Inflammatory macrophage treated with lipopolysaccharide for 4 hours (primary cell): ENCODE data around the gene PPP1R1C.
A peak's percentile ranks its signal among the peaks of the same experiment; 100 is the strongest.

Experiments
- DNase-seq: peaks from one replicate; pipeline ENCODE4 v3.0.0-alpha.2; 2020

The PPP1R1C gene

DNA sequence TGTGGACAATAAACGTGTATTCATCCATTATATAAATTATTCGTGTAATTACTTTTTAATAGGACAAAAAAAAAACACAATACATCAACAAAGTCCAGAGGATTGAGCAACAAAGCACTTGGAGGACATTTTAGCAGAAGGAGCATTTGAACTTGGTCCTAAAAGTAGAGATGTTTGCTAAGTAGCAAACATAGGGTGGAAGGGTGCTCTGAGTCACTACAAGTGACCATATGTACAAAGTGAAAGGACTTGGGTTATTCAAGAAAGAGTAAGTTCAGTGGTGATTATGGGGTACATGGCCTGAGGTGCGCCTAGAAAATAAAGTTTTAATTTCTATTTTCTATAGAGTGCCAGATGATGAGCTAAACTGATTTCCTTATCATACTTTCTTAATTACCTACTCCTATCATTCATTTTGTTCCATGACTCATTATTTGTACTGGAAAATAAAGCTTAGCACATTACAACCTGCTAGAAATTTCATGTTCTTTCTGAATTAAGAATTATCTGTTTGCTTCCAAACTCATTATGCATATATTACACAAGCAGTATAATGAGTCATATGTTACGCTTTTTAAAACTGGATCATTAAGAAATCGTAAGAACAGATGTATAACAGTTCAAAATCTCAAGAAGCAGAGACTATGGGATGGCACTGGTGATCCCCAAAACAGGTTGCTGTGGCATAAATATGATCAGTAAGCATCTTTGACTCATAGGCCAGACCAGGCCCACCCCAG, 13.1 kb upstream of the PPP1R1C start:
- no peak for DNase-seq

- no peak for DNase-seq
These were observed 12.4 kb upstream of the PPP1R1C start for GRCh38 chr2:181973171-181973783.

DNA sequence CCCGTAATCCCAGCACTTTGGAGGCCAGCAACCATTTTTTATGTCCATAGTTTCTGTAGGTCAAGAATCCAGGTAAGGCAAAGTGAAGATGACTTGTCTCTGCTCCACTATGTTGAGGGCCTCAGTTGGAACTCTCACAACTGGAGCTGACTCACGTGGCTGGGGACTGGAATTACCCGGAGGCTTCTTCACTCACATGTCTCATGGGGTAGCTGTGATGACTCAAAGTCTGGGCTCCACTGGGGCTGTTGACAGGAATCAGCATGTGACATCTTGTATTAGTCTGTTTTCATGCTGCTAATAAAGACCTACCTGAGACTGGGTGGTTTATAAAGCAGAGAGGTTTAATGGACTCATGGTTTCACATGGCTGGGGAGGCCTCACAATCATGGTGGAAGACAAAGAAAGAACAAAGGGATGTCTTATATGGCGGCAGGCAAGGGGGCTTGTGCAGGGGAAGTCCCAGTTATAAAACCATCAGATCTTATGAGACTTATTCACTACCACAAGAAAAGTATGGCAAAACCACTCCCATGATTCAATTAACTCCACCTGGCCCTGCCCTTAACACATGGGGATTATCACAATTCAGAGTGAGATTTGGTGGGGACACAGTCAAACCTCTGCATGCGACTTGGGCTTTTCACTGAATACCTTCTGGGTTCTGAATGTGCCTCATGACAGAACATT, 7.8 kb upstream of the PPP1R1C start:
- peak; percentile 51 for DNase-seq

DNA sequence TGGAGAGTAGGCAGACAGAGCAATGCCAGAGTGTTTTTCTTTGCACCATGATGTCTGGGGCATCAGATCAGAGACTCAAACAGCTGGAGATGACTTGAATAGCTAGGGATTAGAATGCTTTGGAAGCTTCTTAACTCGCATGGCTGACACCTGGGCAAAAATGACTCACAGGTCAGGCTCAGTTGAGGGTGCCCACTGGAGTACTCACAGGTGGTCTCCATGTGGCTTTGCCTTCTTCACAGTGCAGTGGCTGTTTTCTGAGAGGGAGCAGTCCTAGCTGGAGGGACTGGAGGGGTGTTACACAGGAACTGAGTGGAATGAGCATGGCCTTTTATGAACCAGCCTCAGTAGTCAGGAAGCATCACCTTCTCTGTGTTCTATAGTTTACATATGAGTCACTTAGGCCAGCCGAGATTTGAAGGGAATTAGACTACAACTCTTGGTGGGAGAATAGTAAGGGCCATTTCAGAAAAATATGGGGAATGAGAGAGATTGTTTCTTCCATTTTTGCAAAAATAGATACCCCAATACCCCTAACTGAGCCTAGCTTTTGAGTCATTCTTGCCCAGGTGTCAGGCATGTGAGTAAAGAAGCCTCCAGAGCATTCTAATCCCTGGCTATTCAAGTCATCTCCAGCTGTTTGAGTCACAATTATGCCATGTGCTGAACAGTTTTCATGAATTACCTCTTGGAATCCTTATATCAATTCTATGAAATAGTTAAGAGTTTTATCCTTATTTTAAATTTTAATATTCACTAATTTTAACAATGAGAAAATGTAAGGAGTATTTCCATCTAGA, 7.1 kb upstream of the PPP1R1C start:
- no peak for DNase-seq

GRCh38 chr2:181984060-181984459, 1.6 kb upstream of the PPP1R1C start:
- no peak for DNase-seq

GRCh38 chr2:181984814-181985631, 630 bp upstream of the PPP1R1C start:
- no peak for DNase-seq

GRCh38 chr2:181988154-181988924, 2.7 kb downstream of the PPP1R1C start:
- DNase-seq: no peak

- DNase-seq: no peak
These were observed 3.4 kb downstream of the PPP1R1C start for GRCh38 chr2:181989099-181989498.

DNA sequence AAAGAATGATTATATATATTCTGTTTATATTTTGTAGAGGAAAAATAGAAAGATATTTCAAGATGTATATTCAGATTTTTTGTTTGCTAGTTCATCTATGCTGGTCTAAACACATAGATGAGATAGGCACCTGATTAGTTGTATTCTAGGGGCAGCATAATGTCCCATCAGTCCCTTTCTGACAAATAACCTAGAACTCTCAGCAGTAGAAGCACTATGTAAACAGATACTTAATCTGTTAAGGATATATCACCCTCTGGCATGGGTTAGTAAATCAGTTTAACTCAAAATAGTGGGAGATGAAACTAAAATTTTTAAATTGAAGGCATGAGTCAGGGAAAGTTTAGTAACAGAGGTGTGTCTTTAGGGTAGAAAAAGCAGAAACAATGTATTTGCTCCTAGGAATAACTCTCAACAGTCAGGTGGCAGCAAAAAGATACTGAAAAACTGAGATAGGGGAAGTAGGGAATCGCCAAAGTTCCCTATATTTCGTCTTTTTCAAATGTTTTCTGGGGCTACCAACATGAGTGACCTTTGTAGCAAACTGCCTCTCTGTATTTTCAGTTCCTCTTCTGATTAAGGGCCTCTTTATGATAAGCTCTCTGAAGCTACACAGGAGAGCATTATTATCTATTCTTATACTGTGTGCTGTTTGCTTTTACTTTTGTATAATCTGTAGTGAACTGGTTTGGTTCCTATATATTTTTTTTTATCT, 5.7 kb downstream of the PPP1R1C start:
- peak; percentile 86 for DNase-seq

- DNase-seq: no peak
These were observed 7.1 kb downstream of the PPP1R1C start for GRCh38 chr2:181992776-181993175.

DNA sequence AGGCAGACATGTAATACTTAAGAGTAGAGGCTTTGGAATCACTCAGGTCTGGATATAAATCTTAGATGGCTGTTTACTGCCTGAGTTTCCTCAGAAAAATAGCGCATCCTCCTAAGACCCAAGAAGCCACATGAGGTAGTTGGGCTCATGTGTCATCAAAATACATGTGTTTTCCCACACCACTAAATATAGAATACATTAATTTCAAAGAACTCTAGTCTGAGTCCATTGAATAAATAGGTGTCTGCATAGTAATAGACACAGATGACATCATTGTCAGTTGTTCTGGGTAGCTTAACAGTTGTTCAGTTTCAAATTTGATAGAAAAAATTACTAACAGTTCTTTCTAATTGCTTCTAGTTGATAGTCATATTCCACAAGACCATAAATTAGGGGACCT, 9.6 kb downstream of the PPP1R1C start:
- DNase-seq: no peak

DNA sequence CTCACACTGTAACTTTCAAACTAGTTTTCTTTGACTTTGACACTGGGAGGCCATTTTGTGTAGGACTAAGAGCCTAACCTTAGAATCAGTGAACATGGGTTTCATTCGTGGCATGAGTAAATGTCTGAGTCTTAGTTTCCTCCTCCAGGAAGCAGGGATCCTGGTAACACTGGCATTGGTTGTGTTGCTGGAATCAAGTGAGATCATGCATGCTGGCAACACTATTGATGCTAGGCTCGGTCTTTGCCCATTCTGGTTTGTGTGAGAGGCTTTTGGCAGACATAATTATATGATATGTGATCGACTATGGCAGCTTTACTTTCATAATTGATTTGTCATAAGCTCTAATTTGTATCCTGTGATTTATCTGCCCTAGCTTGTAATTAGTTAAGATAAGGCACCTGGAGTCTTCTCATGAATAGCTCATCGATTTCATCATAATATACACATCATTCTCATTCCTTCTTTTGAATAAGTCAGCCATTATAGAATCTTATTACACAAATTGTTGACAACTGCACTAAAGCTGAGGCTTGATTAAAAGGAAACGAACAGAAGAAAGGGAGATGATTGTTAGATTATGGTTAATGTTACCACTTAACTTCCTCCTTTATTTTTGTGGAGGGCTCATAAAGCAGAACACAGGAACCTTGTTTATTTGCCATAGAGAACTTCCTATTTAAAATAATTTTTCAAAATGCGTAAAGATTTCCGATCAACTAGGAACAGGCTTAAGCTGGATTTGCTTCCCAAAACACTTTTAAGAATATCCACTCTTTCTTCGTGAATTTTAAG, 12.6 kb downstream of the PPP1R1C start:
- no peak for DNase-seq

GRCh38 chr2:181998891-181999654, 13.4 kb downstream of the PPP1R1C start:
- no peak for DNase-seq

GRCh38 chr2:181999911-182000310, 14.3 kb downstream of the PPP1R1C start:
- no peak for DNase-seq

GRCh38 chr2:182004945-182005520, 19.4 kb downstream of the PPP1R1C start:
- DNase-seq: no peak

DNA sequence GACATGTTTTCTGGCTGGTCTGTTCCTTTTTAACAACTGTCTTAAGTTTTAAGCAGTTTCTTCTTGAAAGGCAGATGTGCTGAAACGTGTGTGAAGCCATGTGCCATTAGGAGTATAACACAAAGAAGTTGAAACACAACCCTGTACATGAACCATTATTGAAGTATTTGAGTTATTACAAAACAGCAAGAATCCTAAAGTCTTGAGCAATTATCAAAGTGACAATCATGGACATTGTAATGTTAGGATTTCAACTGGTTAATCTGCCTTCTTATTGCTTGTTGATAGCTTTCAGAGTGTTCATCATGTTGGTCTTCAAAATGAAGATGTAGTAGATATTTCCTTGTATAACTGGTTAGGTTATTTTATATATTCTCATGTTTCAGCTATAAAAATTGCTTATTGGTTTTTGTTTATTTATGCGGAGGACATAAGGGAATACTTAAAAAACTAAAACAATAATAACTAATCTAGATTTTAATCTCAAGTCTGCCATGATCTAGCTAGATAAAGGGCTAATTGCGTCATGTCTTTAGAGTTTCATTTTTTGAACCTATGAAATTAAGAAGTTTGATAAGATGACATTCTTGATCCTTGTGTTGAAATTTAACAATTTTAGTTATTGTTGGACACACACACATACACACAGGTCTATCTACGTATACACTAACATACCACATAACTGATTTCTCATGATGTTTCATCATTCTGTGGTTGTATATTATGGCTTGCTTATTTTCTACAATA, 21.1 kb downstream of the PPP1R1C start:
- no peak for DNase-seq

GRCh38 chr2:182014284-182014683, 28.6 kb downstream of the PPP1R1C start:
- no peak for DNase-seq
